Measurements from ENCODE around the gene BTRC. TPM values are rescaled to one million over a fixed set of nuclear protein-coding genes. Genes with fewer than 3 reads are reported as not detected.

BTRC gene
- total RNA-seq, 2 donors from 2014 or later = 21.8 to 31.5 TPM

DNA sequence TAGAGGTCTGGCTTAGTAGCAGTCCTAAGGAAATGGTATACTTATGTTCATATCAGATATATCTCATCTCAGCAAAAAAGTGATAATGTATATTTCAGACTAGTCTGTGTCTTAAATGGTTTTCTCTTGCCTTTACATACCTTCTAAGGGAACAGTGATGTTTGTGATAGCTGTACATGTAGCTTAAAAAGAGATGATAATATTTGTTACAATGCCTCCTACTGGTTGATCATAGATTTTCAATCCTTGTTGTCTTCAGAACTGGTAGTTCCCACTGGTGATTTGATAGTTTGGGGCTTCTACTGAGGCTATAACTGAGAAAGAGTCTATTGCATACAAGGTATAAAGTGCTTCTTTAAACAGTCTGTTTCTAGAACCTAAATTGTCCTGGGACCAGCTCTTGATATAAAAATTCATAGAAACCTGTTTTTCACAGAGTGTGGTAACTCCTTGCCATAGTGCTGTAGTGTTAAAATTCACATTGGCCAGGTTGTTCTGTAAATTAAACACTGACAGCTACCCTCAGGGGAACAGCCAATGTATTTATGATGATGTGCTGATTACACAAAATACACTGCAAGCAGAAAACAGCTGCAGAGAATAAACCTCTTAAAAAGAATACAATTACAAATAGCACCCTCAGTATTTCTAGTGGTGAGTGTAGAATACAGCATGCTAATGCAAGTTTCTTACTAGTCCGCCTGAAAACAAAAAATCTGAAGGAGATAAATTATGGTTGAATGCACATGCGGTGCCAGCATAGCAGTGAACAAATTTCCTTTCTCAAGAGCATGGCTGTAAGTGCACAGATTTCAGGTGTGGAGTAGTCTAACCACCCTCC, 90.3 kb downstream of the BTRC start:
- Mint-ChIP-seq H3K9me3 (no peaks in the 10 kb centered on the region), H3K27me3 (ENCODE audit: low read depth) (no peaks in the 10 kb centered on the region), H3K4me1 (ENCODE audit: low read depth) (no peaks in the 10 kb centered on the region), H3K4me3 (no peak overlapping the region), H3K27ac (no peak overlapping the region), H3K36me3 (ENCODE audit: insufficient read depth in 2 of 2) (no peaks in the 10 kb centered on the region)
- ATAC-seq (replicated peaks in 1 of 2) = no peak
- no peak for DNase-seq

- no peak overlapping the region for H3K27ac Mint-ChIP-seq
- no peak for ATAC-seq (replicated peaks in 1 of 2)
Measured at GRCh38 chr10:101446071-101446470, 92.1 kb downstream of the BTRC start.

DNA sequence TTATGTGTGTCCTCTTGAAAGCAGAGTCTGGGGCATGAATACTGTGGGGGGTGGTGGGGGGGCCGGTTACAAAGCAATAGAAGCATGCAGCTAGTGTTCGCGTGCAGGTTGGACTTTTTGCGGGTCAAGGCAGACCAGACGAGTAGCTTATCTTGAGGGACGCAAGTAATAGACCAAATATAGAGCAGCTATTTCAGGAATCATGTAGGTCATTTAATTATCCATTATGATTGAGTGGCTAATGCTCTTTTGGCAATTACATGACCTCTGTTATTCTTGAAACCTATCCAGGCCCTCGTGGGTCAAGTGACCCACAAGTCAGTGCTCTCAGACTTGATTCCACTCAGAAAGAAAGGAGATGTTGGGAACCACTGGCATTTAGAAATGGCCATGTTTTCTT, 93.0 kb downstream of the BTRC start:
- Mint-ChIP-seq H3K4me1 (ENCODE audit: low read depth) (peaks cover 9% of the 10 kb centered on the region), H3K36me3 (ENCODE audit: insufficient read depth in 2 of 2) (no peaks in the 10 kb centered on the region), H3K4me3 (no peak overlapping the region), H3K27me3 (ENCODE audit: low read depth) (no peaks in the 10 kb centered on the region), H3K9me3 (no peaks in the 10 kb centered on the region), H3K27ac (no peak overlapping the region)
- no peak for ATAC-seq (replicated peaks in 1 of 2)
- DNase-seq = no peak

More at GRCh38 chr10:101446071-101446470, 92.1 kb downstream of the BTRC start:
- Mint-ChIP-seq H3K9me3 (no peaks in the 10 kb centered on the region), H3K4me1 (ENCODE audit: low read depth) (peaks cover 1% of the 10 kb centered on the region), H3K4me3 (no peak overlapping the region), H3K36me3 (ENCODE audit: insufficient read depth in 2 of 2) (no peaks in the 10 kb centered on the region), H3K27me3 (ENCODE audit: low read depth) (no peaks in the 10 kb centered on the region)
- DNase-seq = no peak

DNA sequence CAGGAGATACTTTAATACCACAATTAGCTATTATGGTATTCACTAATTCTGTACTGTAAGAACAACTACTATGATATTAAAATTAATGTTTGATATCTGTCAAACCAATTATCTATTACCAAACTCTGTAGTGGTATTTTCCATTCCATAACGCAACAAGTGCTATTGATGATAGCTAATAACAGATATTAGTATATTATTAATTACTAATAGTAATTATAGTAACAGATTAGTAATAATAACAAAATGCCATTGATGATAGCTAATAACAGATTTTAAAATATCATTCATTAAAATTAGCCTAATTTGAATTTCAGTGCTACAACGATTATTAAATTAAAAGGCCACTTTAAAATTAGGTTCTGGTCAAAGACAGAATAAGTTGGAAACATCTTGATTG, 93.5 kb downstream of the BTRC start:
- Mint-ChIP-seq H3K27ac (no peak overlapping the region), H3K4me1 (ENCODE audit: low read depth) (peaks cover 9% of the 10 kb centered on the region), H3K36me3 (ENCODE audit: insufficient read depth in 2 of 2) (no peaks in the 10 kb centered on the region), H3K27me3 (ENCODE audit: low read depth) (no peaks in the 10 kb centered on the region), H3K9me3 (no peaks in the 10 kb centered on the region), H3K4me3 (no peak overlapping the region)
- ATAC-seq (replicated peaks in 1 of 2) (no peak), DNase-seq (no peak)

- Mint-ChIP-seq H3K4me3 (no peak overlapping the region), H3K4me1 (ENCODE audit: low read depth) (peaks cover 20% of the 10 kb centered on the region), H3K27me3 (ENCODE audit: low read depth) (no peaks in the 10 kb centered on the region), H3K9me3 (no peaks in the 10 kb centered on the region), H3K27ac (no peak overlapping the region), H3K36me3 (ENCODE audit: insufficient read depth in 2 of 2) (no peaks in the 10 kb centered on the region)
- DNase-seq (no peak), ATAC-seq (replicated peaks in 1 of 2) (no peak)
Measured at GRCh38 chr10:101450277-101451080, 96.5 kb downstream of the BTRC start.

DNA sequence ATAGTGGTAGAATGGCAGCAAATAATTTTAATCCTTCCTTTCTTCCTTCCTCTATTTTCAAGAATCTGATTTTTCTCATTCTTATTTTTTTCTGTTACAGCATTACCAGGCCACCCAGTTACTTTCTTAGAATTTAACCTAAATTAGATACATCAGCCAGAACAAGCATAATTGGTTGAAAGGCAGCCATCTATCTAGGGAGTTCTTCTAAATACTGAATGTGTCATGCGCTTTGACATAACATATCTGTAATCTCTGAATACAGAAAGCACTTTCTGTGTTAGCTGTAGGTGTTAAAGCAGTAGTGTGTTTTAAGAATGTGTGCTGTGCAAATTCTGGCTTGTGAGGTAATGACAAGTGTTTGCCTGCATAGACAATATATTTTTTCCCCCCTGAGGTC, 97.3 kb downstream of the BTRC start:
- DNase-seq = no peak
- H3K27me3 Mint-ChIP-seq (ENCODE audit: low read depth) = no peaks in the 10 kb centered on the region
- peaks cover 20% of the 10 kb centered on the region for H3K4me1 Mint-ChIP-seq (ENCODE audit: low read depth)
- no peak overlapping the region for H3K27ac Mint-ChIP-seq
- no peak overlapping the region for H3K4me3 Mint-ChIP-seq
- ATAC-seq (replicated peaks in 1 of 2) = no peak
- no peaks in the 10 kb centered on the region for H3K36me3 Mint-ChIP-seq (ENCODE audit: insufficient read depth in 2 of 2)
- H3K9me3 Mint-ChIP-seq = no peaks in the 10 kb centered on the region

GRCh38 chr10:101451667-101452069, 97.7 kb downstream of the BTRC start:
- H3K4me1 Mint-ChIP-seq (ENCODE audit: low read depth) = peaks cover 20% of the 10 kb centered on the region
- H3K27me3 Mint-ChIP-seq (ENCODE audit: low read depth) = no peaks in the 10 kb centered on the region
- no peaks in the 10 kb centered on the region for H3K9me3 Mint-ChIP-seq
- ATAC-seq (replicated peaks in 1 of 2) (no peak), DNase-seq (no peak)
- no peak overlapping the region for H3K4me3 Mint-ChIP-seq
- no peaks in the 10 kb centered on the region for H3K36me3 Mint-ChIP-seq (ENCODE audit: insufficient read depth in 2 of 2)
- H3K27ac Mint-ChIP-seq = no peak overlapping the region

- DNase-seq (no peak), ATAC-seq (replicated peaks in 1 of 2) (no peak)
- Mint-ChIP-seq H3K4me1 (ENCODE audit: low read depth) (peaks cover 20% of the 10 kb centered on the region), H3K27ac (no peak overlapping the region), H3K4me3 (no peak overlapping the region), H3K9me3 (no peaks in the 10 kb centered on the region), H3K27me3 (ENCODE audit: low read depth) (no peaks in the 10 kb centered on the region), H3K36me3 (ENCODE audit: insufficient read depth in 2 of 2) (no peaks in the 10 kb centered on the region)
Measured at GRCh38 chr10:101452176-101452575, 98.2 kb downstream of the BTRC start.

DNA sequence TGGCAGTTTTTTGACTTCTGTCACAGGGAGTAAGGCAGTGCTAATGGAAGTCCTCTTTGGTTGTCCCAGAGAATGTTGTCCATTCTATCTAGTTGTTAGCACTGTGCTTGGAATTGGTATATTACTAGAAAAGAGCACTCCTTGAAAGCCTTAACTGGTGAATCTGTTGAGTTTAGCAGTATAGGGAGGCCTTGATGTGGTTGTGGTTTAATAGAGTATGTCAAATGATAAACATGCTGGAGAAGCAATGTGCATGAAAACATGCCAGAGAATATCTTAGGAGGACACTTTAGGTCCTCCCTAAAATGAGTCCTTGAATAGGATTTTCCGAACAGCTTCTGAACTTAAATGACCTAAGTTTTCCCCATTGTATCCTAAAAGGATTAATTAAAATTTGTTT, 98.6 kb downstream of the BTRC start:
- no peak for DNase-seq
- Mint-ChIP-seq H3K36me3 (ENCODE audit: insufficient read depth in 2 of 2) (no peaks in the 10 kb centered on the region), H3K27me3 (ENCODE audit: low read depth) (no peaks in the 10 kb centered on the region), H3K27ac (no peak overlapping the region), H3K4me3 (no peak overlapping the region), H3K9me3 (no peaks in the 10 kb centered on the region), H3K4me1 (ENCODE audit: low read depth) (peaks cover 20% of the 10 kb centered on the region)
- ATAC-seq (replicated peaks in 1 of 2) = no peak

- ATAC-seq (replicated peaks in 1 of 2) (no peak), DNase-seq (no peak)
- Mint-ChIP-seq H3K27ac (no peak overlapping the region), H3K27me3 (ENCODE audit: low read depth) (no peaks in the 10 kb centered on the region), H3K36me3 (ENCODE audit: insufficient read depth in 2 of 2) (no peaks in the 10 kb centered on the region), H3K4me3 (peak overlapping the region in 1 of 2 donors; percentile 63), H3K9me3 (no peaks in the 10 kb centered on the region), H3K4me1 (ENCODE audit: low read depth) (peaks cover 20% of the 10 kb centered on the region)
Measured at GRCh38 chr10:101453318-101453717, 99.4 kb downstream of the BTRC start.

DNA sequence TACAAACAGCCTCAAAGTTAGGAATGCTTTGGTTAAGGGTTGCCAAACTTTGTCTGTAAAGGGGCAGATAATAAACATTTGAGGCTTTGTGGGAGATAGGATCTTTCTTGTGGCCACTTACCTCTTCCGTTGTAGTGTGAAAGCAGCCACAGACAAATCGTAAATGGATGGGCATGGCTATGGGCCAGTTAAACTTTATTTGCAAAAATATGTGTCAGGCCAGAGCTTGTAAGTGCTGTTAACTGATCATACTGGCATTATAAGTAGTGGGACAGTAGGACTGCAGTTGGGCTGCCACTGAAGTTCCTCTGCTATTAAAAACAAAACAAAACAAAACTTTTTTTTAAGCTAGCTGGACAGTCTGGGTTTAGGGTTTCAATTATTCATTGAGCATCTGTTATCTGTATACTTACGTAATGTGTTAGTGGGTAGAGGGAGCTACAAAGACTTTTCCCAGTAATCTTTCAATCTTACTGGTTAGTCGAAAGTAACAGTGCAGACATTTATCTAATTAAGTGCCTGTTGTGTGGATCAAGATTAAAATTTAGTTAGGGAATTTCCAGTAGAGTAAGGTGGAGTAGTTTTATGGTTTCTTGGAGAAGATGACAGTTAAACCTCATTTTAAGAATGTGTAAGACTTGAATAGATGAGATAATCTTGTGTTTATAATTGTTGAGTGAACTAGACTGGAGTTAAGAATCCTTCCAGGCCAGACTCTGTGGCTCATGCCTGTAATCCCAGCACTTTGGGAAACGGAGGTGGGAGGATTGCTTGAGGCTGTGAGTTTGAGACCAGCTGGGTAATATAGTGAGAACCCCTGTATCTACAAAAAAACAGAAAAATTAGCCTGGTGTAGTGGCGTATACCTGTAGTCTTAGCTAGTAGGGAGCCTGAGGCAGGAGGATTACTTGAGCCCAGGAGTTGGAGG, 100.1 kb downstream of the BTRC start:
- Mint-ChIP-seq H3K4me1 (ENCODE audit: low read depth) (peaks cover 20% of the 10 kb centered on the region), H3K36me3 (ENCODE audit: insufficient read depth in 2 of 2) (no peaks in the 10 kb centered on the region), H3K27me3 (ENCODE audit: low read depth) (no peaks in the 10 kb centered on the region), H3K9me3 (no peaks in the 10 kb centered on the region), H3K27ac (peak overlapping the region; percentile 57), H3K4me3 (peak overlapping the region; percentile 1 to 63)
- ATAC-seq (replicated peaks in 1 of 2) (peak; percentile 57 to 71), DNase-seq (no peak)

DNA sequence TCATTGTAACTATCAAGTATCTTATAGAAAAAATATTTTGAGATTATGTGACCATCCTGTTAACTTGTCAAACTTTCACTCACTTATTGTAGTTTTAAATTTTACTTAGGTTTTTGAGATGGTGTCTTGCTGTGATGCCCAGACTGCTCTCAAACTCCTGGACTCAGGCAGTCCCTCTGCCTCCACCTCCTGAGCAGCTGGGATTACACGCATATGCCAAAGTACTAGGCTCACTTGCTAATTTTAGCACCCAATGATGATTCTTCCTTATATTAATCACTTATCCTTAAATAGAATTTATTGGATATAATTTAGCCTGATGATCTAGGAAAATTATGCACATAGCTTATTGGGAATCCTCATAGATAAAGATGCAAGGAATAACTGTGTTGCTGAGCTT, 104.9 kb downstream of the BTRC start:
- Mint-ChIP-seq H3K27me3 (ENCODE audit: low read depth) (no peaks in the 10 kb centered on the region), H3K4me3 (no peak overlapping the region), H3K4me1 (ENCODE audit: low read depth) (peaks cover 7% of the 10 kb centered on the region), H3K27ac (no peak overlapping the region), H3K36me3 (ENCODE audit: insufficient read depth in 2 of 2) (no peaks in the 10 kb centered on the region), H3K9me3 (no peaks in the 10 kb centered on the region)
- ATAC-seq (replicated peaks in 1 of 2) (no peak), DNase-seq (no peak)

- Mint-ChIP-seq H3K27ac (no peak overlapping the region), H3K4me3 (no peak overlapping the region), H3K36me3 (ENCODE audit: insufficient read depth in 2 of 2) (no peaks in the 10 kb centered on the region), H3K27me3 (ENCODE audit: low read depth) (no peaks in the 10 kb centered on the region), H3K9me3 (no peaks in the 10 kb centered on the region), H3K4me1 (ENCODE audit: low read depth) (peaks cover 6% of the 10 kb centered on the region)
- DNase-seq (no peak), ATAC-seq (replicated peaks in 1 of 2) (no peak)
Measured at GRCh38 chr10:101464082-101464481, 110.1 kb downstream of the BTRC start.

Data from activated T-cell treated with anti-CD3 and anti-CD28 coated beads, Interleukin-2, amount 50 U/mL, for 72 hours (primary cell).